Lower leg skin (tissue), 3 donors: Measurements from ENCODE around the gene SORCS2.

Experiments
- CTCF ChIP-seq, 3 donors: fragments of 450-650 bp; IDR thresholded peaks; one replicate each; pipeline ENCODE4 v1.5.1; 2016; ENCODE audit warnings: antibody characterized with exemption in 3 of 3, mild to moderate bottlenecking in 3 of 3, moderate library complexity in 2 of 3
- POLR2A ChIP-seq, 2 donors: fragments of 450-650 bp; IDR thresholded peaks; one replicate each; pipeline ENCODE4 v1.6.1; 2016 to 2017; ENCODE audit warnings: antibody characterized with exemption in 2 of 2, mild to moderate bottlenecking in 1 of 2, moderate library complexity in 1 of 2

DNA sequence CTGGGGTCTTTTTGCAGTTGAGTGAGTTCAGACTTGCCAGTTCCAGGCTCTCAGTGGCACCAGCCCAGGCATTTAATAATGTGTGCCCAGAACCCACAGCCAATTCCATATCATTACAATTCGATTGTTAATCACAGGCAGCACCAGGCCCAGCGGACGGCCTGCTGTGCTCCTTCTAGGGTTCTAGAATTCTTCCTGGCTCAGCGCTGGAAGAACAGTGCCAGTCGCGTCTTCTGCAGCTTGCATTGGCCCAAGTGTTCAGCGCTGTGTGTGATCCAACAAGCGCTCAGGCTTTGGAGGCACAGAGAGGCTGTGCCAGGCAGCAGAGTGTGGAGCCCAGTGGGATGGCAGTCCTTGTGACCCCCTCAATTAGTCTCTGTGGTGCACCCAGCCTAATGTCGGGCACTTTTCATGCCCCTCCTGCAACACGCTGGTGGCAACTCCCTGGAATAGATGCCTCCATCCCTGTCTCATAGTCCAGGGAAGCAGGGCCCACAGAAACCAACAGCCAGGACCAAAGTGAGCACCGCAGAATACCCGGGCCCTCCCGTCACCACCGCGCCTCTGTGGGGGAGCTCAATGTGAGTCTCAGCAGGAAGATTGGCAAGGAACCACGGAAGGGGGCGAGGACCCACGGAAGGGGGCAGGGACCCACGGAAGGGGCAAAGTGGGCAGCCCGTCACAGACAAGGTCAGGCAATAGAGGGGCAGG is 554.2 kb downstream of the SORCS2 start:
- TF ChIP-seq CTCF (IDR thresholded peaks at IDR 0.05) (no peak), POLR2A (IDR thresholded peaks at IDR 0.05) (no peak)
